ENCODE results near the gene AP2B1.

DNA sequence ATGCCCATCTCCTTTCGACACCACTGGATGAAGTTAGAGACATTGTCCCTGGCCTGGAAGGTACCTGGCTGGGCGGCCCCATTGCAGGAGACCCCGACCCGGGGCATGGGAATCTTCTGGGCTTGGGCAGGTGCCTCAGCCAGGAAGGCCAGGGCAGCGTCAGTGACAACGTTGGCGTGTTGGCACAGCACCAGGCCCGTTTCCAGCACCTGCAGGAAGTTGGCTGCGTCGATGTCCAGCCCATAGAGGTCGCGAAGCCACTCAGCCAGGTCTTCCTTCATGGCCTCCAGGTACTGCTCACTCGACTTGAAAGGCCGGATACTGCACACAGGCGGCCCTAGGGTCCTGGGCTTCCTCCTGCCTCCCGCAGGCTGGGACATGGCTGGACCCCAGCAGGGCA, 165.3 kb downstream of the AP2B1 start:
- TF ChIP-seq POLR2AphosphoS5 (IDR thresholded peaks at IDR 0.05) (no peak), CTCF (IDR thresholded peaks at IDR 0.05) (no peak)
